LNCAP (cell line): ENCODE data around the gene HMGCS1.

Source experiments
- TF ChIP-seq, protein P1 (sequence below): fragments of 450-650 bp; IDR thresholded peaks from 2 replicates; pipeline ENCODE4 v1.5.1; 2017; ENCODE audit warnings: mild to moderate bottlenecking

HMGCS1 gene

GRCh38 chr5:43352131-43352530 lies 38.9 kb upstream of the HMGCS1 start:
- TF ChIP-seq, protein P1, sequence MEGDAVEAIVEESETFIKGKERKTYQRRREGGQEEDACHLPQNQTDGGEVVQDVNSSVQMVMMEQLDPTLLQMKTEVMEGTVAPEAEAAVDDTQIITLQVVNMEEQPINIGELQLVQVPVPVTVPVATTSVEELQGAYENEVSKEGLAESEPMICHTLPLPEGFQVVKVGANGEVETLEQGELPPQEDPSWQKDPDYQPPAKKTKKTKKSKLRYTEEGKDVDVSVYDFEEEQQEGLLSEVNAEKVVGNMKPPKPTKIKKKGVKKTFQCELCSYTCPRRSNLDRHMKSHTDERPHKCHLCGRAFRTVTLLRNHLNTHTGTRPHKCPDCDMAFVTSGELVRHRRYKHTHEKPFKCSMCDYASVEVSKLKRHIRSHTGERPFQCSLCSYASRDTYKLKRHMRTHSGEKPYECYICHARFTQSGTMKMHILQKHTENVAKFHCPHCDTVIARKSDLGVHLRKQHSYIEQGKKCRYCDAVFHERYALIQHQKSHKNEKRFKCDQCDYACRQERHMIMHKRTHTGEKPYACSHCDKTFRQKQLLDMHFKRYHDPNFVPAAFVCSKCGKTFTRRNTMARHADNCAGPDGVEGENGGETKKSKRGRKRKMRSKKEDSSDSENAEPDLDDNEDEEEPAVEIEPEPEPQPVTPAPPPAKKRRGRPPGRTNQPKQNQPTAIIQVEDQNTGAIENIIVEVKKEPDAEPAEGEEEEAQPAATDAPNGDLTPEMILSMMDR, result no peak

- TF ChIP-seq, protein P1, result no peak
Measured at GRCh38 chr5:43348861-43349363, 35.7 kb upstream of the HMGCS1 start.

DNA sequence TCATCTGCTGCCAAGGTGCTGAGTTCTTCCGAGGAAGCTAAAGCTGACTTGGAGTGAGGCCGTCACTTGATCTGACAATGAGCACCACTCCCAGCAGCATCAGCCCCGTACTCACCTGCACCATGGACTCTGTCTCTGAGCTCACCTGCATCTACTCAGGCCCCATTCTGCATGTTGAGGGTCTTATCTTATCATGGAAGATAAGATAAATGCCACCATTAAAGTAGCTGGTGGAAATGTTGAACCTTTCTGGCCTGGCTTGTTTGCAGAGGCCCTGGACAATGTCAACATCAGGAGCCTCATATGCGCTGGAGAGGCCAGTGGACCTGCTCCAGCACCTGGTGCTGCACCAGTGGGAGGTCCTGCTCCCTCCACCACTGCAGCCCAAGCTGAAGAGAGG lies 35.0 kb upstream of the HMGCS1 start:
- TF ChIP-seq, protein P1, result no peak

- TF ChIP-seq, protein P1, result no peak
Measured at GRCh38 chr5:43338862-43339261, 25.6 kb upstream of the HMGCS1 start.

GRCh38 chr5:43336159-43336558 lies 22.9 kb upstream of the HMGCS1 start:
- TF ChIP-seq, protein P1, result no peak

- TF ChIP-seq, protein P1, result no peak
Measured at GRCh38 chr5:43335681-43336080, 22.5 kb upstream of the HMGCS1 start.

DNA sequence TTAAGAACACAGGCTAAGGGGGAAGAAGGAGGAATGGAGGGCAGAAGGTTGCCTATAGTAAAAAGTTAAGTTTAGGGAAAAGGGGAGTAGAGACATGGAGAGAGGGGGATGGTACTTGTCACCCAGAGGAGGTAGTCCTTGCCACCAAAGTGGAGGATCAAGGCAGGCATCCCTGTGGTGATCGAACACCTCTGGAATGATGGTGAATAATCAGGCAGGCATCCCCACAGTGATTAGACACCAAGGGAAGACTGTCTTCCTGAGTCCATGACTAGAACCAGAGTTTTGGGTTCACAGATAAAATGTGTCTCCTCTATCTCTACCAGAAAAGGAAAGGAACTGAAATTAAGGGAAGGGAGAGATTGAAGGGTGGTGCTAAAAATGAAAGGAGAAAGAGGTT lies 19.2 kb upstream of the HMGCS1 start:
- TF ChIP-seq, protein P1, result no peak

- TF ChIP-seq, protein P1, result no peak
Measured at GRCh38 chr5:43320846-43321245, 7.6 kb upstream of the HMGCS1 start.
